NCI-H2107 treated with DMSO at 0.1 percent for 48 hours (cell line): ENCODE measurements around the gene HLF.

Experiments used
- DNase-seq: peaks from one replicate; lab custom pipeline; 2025; ENCODE audit not compliant: unreplicated experiment; lab: John Stamatoyannopoulos, UW

HLF gene

DNA sequence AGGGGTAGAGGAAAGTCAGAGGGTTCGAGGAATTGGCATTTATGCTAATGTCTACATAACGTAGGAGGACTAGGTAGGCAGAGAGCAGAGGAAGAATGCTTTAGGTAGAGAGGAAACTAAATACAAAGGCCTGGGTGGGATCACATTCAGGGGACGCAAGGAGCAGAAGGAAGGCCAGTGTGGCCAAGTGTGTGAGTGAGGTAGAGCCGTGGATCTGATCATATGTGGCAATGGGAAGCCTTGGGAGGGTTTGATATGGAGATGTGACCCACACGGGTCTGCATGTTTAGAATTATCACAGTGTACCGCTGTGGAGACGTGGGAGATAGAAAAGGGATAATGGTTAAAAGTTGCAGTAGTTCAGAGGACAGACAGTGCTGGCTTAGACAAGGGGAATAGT lies 43.1 kb downstream of the HLF start:
- DNase-seq, result no peak

GRCh38 chr17:55308613-55309391 lies 44.0 kb downstream of the HLF start:
- no peak for DNase-seq

- no peak for DNase-seq
Measured at GRCh38 chr17:55311767-55312375, 47.1 kb downstream of the HLF start.

DNA sequence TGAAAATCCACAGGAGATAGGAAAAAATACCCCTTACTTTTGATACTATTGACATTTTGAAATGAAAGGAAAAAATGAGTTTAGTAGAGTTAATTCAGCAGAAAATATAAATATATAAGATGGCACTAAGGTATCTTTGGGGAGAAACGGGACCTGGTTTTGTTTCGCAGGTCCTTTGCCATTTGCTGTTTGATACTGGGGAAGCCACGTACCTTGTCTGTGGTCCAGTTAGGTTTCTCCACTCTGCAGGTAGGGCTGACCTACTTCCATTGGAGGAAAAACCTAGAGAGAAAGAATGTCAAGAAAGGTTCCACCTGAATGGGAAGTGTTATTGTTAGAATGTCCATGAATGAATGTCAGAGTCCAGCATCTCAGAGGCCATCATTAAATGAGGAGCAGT lies 48.1 kb downstream of the HLF start:
- no peak for DNase-seq

GRCh38 chr17:55314061-55314783 lies 49.5 kb downstream of the HLF start:
- DNase-seq, result no peak

DNA sequence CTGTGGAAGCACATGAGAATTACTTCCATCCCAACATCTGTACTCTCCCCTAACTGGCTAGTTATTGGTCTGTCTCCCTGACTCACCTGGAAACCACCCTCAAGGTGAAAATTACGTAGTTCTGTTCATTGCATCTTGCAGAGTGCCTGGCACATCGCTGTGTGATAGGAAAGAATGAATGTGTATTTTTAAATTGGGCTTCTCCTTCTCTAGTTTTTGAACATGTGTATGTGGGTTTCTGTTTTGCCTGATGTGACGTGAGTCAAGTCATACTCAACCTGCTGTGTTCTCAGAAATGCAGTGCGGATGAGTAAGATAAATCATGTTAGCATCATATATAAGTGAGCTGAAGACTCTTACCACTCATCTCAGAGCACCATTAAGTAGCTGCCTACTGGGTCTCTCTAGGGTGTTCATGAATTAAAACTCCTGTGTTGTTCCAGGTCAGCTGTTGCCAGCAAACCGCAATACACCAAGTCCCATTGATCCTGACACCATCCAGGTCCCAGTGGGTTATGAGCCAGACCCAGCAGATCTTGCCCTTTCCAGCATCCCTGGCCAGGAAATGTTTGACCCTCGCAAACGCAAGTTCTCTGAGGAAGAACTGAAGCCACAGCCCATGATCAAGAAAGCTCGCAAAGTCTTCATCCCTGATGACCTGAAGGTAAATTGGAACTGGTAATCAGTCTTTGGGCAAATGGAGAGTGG lies 50.2 kb downstream of the HLF start:
- no peak for DNase-seq

DNA sequence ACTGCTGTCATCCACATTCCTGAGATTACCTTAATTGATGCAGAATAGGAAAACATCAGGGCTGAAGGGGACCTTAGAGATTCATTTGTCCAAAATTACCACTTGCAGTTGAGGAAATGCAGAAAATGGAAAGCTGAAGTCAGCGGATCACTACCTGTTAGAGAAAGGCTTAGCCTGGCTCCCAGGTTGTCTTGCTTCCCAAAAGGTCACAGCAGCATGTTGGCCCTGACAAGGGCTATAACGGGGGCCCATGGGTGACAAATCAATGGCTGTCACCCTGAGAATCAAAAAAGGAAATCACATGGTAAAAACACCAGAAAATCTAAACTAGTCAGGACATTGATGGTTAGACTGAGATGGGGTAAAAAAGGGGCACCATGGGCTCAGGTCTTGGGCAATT lies 51.7 kb downstream of the HLF start:
- DNase-seq, result no peak

- DNase-seq, result no peak
Measured at GRCh38 chr17:55317284-55317683, 52.5 kb downstream of the HLF start.

GRCh38 chr17:55318081-55318480 lies 53.3 kb downstream of the HLF start:
- no peak for DNase-seq

DNA sequence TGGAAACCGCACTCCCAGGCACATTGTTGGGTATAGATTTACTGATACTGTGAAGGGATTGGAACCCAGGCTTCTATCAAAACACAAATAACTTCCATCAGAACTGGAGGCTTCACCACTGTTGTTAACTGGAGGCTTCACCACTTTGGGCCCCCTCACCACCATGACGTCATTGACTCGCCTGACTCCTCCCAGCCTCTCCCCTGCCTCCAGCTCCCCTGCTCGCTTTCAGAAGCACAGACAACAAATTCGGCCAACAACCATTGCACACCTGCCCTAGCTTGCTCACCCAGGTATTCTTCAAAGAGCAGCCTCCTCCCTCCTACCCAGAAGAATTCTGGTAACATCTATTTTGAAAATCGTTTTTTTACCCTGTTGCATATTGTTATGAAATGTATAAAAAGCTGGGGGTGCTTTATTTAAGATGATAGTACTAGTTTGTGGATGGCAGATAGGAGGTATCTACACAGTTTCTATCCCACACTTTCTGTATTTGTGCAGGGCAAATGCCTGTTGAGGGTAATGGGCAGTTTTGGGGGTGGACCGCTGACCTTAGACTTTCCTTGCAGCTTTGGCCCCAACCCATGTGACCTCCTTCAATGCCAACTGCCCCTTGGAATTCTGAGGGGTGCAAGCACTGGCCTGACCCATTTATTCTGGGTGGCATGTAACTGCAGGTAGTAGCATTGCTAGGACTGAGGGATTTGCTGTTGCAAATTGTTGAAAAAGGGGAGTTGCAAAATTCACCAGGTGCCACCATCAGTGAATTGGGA lies 54.1 kb downstream of the HLF start:
- DNase-seq, result no peak

DNA sequence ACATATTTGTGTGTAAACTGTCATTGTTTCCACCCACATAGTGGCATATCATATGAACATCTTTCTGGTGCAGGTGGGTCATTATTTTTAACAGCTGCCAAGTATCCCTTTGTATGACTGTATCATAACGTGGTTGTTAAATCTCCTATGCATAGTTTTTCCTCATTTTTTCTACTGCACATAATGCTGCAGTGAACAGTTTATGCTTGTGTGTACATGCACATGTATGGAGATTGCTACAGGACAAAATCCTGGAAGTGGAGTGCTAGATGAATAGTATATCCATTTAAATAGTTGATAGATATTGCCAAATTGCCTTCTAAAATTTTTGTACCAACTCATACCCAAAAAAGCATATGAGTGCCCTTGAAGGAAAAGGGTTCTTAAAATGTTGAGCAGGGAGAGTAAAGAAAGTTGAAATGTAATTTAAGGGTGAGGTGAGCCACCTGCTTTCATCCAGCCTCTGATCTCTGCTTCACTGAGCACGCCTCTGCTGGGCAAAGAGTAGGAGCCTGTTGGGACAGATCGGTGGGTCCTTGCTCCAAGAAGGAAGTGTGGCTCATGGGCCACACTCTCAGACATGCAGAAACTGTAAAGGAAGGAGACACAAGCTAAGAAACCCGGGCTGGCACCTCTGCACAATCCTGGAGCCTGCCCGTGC lies 55.3 kb downstream of the HLF start:
- DNase-seq, result no peak

DNA sequence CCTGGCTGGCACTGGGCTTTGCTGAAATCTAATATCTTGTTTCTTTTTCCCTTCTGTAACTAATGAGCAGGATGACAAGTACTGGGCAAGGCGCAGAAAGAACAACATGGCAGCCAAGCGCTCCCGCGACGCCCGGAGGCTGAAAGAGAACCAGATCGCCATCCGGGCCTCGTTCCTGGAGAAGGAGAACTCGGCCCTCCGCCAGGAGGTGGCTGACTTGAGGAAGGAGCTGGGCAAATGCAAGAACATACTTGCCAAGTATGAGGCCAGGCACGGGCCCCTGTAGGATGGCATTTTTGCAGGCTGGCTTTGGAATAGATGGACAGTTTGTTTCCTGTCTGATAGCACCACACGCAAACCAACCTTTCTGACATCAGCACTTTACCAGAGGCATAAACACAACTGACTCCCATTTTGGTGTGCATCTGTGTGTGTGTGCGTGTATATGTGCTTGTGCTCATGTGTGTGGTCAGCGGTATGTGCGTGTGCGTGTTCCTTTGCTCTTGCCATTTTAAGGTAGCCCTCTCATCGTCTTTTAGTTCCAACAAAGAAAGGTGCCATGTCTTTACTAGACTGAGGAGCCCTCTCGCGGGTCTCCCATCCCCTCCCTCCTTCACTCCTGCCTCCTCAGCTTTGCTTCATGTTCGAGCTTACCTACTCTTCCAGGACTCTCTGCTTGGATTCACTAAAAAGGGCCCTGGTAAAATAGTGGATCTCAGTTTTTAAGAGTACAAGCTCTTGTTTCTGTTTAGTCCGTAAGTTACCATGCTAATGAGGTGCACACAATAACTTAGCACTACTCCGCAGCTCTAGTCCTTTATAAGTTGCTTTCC lies 56.0 kb downstream of the HLF start:
- DNase-seq, result no peak

DNA sequence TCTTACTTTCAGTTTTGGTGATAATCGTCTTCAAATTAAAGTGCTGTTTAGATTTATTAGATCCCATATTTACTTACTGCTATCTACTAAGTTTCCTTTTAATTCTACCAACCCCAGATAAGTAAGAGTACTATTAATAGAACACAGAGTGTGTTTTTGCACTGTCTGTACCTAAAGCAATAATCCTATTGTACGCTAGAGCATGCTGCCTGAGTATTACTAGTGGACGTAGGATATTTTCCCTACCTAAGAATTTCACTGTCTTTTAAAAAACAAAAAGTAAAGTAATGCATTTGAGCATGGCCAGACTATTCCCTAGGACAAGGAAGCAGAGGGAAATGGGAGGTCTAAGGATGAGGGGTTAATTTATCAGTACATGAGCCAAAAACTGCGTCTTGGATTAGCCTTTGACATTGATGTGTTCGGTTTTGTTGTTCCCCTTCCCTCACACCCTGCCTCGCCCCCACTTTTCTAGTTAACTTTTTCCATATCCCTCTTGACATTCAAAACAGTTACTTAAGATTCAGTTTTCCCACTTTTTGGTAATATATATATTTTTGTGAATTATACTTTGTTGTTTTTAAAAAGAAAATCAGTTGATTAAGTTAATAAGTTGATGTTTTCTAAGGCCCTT lies 56.8 kb downstream of the HLF start:
- DNase-seq, result no peak

GRCh38 chr17:55322453-55322985 lies 57.8 kb downstream of the HLF start:
- DNase-seq, result no peak

GRCh38 chr17:55323518-55324295 lies 58.9 kb downstream of the HLF start:
- DNase-seq, result no peak

- no peak for DNase-seq
Measured at GRCh38 chr17:55324296-55324978, 59.7 kb downstream of the HLF start.

DNA sequence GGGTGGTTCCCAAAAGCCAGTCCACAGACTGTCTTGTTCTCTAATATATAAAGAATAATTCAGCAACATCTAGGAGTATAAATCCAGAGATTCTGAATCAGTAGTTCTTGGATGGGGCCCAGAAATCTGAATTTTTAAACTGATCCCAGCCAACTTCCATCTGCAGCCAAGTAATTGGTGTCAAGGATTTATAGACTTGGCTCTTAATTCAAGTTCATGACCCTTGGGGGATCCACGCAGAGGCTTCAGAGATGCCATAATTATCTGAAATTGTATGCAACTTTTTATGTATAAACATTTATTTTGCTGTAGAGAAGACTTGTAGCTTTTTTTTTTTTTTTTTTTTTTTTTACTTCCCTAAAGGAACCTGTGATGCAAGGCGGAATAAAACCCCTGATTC lies 60.6 kb downstream of the HLF start:
- no peak for DNase-seq
